SK-N-SH treated with all-trans-retinoic acid at 6 μM for 48 hours (cell line): ENCODE results near the gene TFB2M.

ENCODE experiments used
- ATAC-seq: fragments of 200-7000 bp; cut with Tn5 transposase; 3 replicates; pipeline ENCODE4 v1.9.1; 2020; ENCODE audit warnings: mild to moderate bottlenecking, moderate library complexity
- BACH2 ChIP-seq: fragments of 250-450 bp; sonication (Bioruptor Pico); IDR thresholded peaks from 2 replicates; pipeline ENCODE4 v1.9.0; 2021; ENCODE audit warnings: mild to moderate bottlenecking, borderline replicate concordance
- ESRRG ChIP-seq: fragments of 250-450 bp; sonication (Bioruptor Pico); IDR thresholded peaks from 2 replicates; pipeline ENCODE4 v1.6.1; 2021; ENCODE audit warnings: mild to moderate bottlenecking
- GLIS3 ChIP-seq: fragments of 250-450 bp; sonication (Bioruptor Pico); IDR thresholded peaks from 2 replicates; pipeline ENCODE4 v1.5.0; 2020; ENCODE audit warnings: mild to moderate bottlenecking, moderate library complexity
- ISL1 ChIP-seq: fragments of 250-450 bp; sonication (Bioruptor Pico); IDR thresholded peaks from 2 replicates; pipeline ENCODE4 v2.1.2; 2022; ENCODE audit warnings: mild to moderate bottlenecking, moderate library complexity
- OSR1 ChIP-seq: fragments of 250-450 bp; sonication (Bioruptor Pico); IDR thresholded peaks from 2 replicates; pipeline ENCODE4 v1.8.0; 2022; ENCODE audit warnings: moderate library complexity, mild to moderate bottlenecking, inconsistent platforms
- PPARA ChIP-seq: fragments of 250-450 bp; sonication (Bioruptor Pico); IDR thresholded peaks from 2 replicates; pipeline ENCODE4 v1.5.0; 2020; ENCODE audit warnings: mild to moderate bottlenecking, borderline replicate concordance
- RARB ChIP-seq: fragments of 250-450 bp; sonication (Bioruptor Pico); IDR thresholded peaks from 2 replicates; pipeline ENCODE4 v1.8.0; 2021; ENCODE audit warnings: mild to moderate bottlenecking, moderate library complexity
- SNAI2 ChIP-seq: fragments of 250-450 bp; sonication (Bioruptor Pico); IDR thresholded peaks from 2 replicates; pipeline ENCODE4 v1.5.0; 2020; ENCODE audit warnings: mild to moderate bottlenecking, moderate library complexity
- TOX ChIP-seq: fragments of 250-450 bp; sonication (Bioruptor Pico); IDR thresholded peaks from 2 replicates; pipeline ENCODE4 v1.8.0; 2021; ENCODE audit warnings: mild to moderate bottlenecking, moderate library complexity, borderline replicate concordance
- ZC3H10 ChIP-seq: fragments of 250-450 bp; sonication (Bioruptor Pico); IDR thresholded peaks from 2 replicates; pipeline ENCODE4 v1.5.1; 2021; ENCODE audit warnings: mild to moderate bottlenecking, moderate library complexity
- TF ChIP-seq, protein P1 (sequence below): fragments of 250-450 bp; sonication (Bioruptor Pico); IDR thresholded peaks from 2 replicates; pipeline ENCODE4 v1.5.0; 2020; ENCODE audit warnings: mild to moderate bottlenecking, moderate library complexity
- TF ChIP-seq, protein P2 (sequence below): fragments of 250-450 bp; sonication (Bioruptor Pico); IDR thresholded peaks from 2 replicates; pipeline ENCODE4 v1.5.1; 2021; ENCODE audit warnings: mild to moderate bottlenecking, moderate library complexity
- TF ChIP-seq, protein P3 (sequence below): fragments of 250-450 bp; sonication (Bioruptor Pico); IDR thresholded peaks from 2 replicates; pipeline ENCODE4 v1.5.1; 2020; ENCODE audit warnings: low read depth, mild to moderate bottlenecking, moderate library complexity
- TF ChIP-seq, protein P4 (sequence below): fragments of 250-450 bp; sonication (Bioruptor Pico); IDR thresholded peaks from 2 replicates; pipeline ENCODE4 v1.8.0; 2020; ENCODE audit warnings: mild to moderate bottlenecking, moderate library complexity, borderline replicate concordance
- TF ChIP-seq, protein P5 (sequence below): fragments of 250-450 bp; sonication (Bioruptor Pico); IDR thresholded peaks from 2 replicates; pipeline ENCODE4 v1.8.0; 2021; ENCODE audit warnings: low read depth, mild to moderate bottlenecking, moderate library complexity, borderline replicate concordance

TFB2M gene

DNA sequence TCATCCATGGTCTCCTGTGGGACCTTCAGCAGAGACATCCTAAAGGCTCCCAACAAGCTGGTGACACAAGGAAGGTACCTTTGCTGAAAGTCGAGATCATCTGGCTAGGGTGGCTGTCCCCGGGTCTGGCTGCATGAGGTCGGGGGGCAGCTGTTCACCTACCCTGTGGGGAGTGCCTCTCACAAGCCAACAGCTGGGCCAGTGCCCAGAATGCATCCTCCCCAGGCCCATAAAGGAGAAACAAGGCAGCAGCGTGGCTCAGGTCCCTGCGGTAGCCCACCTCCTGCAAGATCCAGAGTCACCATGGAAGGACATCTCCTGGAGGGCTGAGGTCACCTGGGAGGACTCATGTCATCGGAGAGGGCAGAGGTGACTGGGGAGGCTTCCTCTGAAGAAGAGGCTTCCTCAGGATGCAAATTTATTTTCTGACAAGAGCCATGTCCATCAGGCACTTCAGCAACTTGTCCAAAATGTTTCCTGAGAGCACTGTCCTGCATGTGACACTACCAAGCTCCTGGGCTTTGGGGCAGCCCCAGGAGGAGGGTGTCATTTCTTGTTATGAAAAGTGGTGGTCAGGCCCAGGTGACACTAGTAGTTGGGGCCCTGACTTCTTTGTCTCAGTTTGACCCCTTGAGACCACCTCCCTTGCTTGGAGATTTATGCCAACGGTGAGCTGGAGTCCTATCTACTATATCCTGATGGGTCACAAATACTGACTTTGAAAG lies 52.3 kb downstream of the TFB2M start:
- ATAC-seq, result no peak
- TF ChIP-seq, protein P1, sequence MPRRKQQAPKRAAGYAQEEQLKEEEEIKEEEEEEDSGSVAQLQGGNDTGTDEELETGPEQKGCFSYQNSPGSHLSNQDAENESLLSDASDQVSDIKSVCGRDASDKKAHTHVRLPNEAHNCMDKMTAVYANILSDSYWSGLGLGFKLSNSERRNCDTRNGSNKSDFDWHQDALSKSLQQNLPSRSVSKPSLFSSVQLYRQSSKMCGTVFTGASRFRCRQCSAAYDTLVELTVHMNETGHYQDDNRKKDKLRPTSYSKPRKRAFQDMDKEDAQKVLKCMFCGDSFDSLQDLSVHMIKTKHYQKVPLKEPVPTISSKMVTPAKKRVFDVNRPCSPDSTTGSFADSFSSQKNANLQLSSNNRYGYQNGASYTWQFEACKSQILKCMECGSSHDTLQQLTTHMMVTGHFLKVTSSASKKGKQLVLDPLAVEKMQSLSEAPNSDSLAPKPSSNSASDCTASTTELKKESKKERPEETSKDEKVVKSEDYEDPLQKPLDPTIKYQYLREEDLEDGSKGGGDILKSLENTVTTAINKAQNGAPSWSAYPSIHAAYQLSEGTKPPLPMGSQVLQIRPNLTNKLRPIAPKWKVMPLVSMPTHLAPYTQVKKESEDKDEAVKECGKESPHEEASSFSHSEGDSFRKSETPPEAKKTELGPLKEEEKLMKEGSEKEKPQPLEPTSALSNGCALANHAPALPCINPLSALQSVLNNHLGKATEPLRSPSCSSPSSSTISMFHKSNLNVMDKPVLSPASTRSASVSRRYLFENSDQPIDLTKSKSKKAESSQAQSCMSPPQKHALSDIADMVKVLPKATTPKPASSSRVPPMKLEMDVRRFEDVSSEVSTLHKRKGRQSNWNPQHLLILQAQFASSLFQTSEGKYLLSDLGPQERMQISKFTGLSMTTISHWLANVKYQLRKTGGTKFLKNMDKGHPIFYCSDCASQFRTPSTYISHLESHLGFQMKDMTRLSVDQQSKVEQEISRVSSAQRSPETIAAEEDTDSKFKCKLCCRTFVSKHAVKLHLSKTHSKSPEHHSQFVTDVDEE (CRISPR knock-in tag), result no peak
- TF ChIP-seq, protein P2, sequence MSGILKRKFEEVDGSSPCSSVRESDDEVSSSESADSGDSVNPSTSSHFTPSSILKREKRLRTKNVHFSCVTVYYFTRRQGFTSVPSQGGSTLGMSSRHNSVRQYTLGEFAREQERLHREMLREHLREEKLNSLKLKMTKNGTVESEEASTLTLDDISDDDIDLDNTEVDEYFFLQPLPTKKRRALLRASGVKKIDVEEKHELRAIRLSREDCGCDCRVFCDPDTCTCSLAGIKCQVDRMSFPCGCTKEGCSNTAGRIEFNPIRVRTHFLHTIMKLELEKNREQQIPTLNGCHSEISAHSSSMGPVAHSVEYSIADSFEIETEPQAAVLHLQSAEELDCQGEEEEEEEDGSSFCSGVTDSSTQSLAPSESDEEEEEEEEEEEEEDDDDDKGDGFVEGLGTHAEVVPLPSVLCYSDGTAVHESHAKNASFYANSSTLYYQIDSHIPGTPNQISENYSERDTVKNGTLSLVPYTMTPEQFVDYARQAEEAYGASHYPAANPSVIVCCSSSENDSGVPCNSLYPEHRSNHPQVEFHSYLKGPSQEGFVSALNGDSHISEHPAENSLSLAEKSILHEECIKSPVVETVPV (CRISPR knock-in tag), result no peak
- no peak for TF ChIP-seq BACH2 (CRISPR knock-in tag)
- no peak for TF ChIP-seq ESRRG (CRISPR knock-in tag)
- TF ChIP-seq SNAI2 (CRISPR knock-in tag), result no peak
- TF ChIP-seq, protein P3, sequence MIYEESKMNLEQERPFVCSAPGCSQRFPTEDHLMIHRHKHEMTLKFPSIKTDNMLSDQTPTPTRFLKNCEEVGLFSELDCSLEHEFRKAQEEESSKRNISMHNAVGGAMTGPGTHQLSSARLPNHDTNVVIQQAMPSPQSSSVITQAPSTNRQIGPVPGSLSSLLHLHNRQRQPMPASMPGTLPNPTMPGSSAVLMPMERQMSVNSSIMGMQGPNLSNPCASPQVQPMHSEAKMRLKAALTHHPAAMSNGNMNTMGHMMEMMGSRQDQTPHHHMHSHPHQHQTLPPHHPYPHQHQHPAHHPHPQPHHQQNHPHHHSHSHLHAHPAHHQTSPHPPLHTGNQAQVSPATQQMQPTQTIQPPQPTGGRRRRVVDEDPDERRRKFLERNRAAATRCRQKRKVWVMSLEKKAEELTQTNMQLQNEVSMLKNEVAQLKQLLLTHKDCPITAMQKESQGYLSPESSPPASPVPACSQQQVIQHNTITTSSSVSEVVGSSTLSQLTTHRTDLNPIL (CRISPR knock-in tag), result no peak
- no peak for TF ChIP-seq RARB (CRISPR knock-in tag)
- no peak for TF ChIP-seq ISL1
- TF ChIP-seq, protein P4, sequence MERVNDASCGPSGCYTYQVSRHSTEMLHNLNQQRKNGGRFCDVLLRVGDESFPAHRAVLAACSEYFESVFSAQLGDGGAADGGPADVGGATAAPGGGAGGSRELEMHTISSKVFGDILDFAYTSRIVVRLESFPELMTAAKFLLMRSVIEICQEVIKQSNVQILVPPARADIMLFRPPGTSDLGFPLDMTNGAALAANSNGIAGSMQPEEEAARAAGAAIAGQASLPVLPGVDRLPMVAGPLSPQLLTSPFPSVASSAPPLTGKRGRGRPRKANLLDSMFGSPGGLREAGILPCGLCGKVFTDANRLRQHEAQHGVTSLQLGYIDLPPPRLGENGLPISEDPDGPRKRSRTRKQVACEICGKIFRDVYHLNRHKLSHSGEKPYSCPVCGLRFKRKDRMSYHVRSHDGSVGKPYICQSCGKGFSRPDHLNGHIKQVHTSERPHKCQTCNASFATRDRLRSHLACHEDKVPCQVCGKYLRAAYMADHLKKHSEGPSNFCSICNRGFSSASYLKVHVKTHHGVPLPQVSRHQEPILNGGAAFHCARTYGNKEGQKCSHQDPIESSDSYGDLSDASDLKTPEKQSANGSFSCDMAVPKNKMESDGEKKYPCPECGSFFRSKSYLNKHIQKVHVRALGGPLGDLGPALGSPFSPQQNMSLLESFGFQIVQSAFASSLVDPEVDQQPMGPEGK (CRISPR knock-in tag), result no peak
- TF ChIP-seq PPARA, result no peak
- TF ChIP-seq GLIS3 (CRISPR knock-in tag), result no peak

DNA sequence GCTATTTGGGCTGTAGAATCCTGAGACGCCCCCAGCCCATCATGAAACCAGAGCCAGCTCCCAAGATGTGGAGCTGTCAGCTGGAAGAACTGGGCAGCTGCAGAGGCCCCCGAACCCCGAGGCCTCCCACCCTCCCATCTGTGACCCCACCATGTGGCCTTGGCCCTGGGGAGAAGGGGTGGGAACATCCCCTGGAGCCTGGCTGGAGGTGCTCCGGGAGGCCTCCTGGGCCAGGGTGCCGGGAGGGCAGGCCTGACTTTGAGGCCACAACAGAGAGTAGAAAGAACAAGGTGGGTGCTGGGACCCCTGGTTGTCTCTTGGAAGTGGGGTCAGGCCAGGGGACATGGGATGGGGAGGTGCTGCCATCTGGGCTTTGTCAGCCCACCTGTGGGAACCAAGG lies 53.0 kb downstream of the TFB2M start:
- no peak for ATAC-seq
- no peak for TF ChIP-seq GLIS3 (CRISPR knock-in tag)
- TF ChIP-seq, protein P2 (CRISPR knock-in tag), result no peak
- no peak for TF ChIP-seq OSR1 (CRISPR knock-in tag)
- TF ChIP-seq, protein P5, sequence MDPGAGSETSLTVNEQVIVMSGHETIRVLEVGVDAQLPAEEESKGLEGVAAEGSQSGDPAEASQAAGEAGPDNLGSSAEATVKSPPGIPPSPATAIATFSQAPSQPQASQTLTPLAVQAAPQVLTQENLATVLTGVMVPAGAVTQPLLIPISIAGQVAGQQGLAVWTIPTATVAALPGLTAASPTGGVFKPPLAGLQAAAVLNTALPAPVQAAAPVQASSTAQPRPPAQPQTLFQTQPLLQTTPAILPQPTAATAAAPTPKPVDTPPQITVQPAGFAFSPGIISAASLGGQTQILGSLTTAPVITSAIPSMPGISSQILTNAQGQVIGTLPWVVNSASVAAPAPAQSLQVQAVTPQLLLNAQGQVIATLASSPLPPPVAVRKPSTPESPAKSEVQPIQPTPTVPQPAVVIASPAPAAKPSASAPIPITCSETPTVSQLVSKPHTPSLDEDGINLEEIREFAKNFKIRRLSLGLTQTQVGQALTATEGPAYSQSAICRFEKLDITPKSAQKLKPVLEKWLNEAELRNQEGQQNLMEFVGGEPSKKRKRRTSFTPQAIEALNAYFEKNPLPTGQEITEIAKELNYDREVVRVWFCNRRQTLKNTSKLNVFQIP (CRISPR knock-in tag), result no peak
- no peak for TF ChIP-seq ZC3H10 (CRISPR knock-in tag)
- no peak for TF ChIP-seq TOX (CRISPR knock-in tag)

DNA sequence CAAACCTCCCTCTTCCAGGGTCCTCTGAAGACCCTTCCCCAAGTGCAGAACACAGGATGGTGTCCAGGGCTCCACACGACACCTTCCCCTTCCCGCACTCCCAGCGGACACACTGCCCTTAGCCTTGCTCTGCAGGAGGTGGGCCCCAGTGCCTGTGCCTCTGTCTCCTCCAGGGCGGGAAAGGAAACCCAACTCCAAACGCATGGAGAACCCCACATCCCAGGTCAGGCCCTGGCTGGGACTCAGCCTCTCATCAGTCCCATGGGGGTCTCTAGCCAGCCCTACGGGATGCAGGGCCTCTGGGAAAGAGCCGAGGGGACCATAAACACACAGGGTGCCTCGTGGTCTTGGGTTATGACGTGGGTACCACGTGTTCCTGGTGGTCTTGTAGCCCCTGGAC lies 53.4 kb downstream of the TFB2M start:
- ATAC-seq, result no peak

More for the DNA sequence above, 53.4 kb downstream of the TFB2M start:
- TF ChIP-seq, protein P3 (CRISPR knock-in tag), result no peak
- TF ChIP-seq, protein P2 (CRISPR knock-in tag), result no peak
- TF ChIP-seq RARB (CRISPR knock-in tag), result no peak
